ENCODE results near the gene PMAIP1. TPM values are rescaled to one million over a fixed set of nuclear protein-coding genes. Genes with fewer than 3 reads are reported as not detected.

The PMAIP1 gene
- total and polyA plus RNA-seq, 7 donors: 0.25 to 2.9 (median 0.89) TPM

DNA sequence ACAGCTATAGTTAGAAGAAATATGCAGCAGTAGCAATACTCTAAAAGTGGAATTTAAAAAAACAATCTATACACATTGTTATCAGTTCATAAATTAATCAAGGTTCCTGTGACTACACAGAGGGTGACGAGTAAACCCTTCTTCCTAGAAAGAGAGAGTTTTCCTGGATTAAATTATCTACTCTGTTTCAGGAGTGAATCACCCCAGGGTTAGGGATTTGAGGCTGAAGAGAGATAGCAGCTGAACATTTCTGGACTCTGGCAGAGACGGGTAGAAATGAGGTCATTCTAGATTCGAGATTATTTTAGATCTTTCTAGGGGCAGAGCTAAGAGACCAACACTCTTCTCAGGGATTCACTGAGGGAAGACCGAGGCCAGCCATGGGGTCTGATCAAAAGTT is 38.8 kb upstream of the PMAIP1 start:
- no peak for ATAC-seq
- no peaks in the 10 kb centered on the region for H3K36me3 ChIP-seq (ENCODE audit: insufficient read depth in 1 of 2, low read depth in 1 of 2)
- H3K9me3 ChIP-seq: no peaks in the 10 kb centered on the region
- TF ChIP-seq, protein P1, sequence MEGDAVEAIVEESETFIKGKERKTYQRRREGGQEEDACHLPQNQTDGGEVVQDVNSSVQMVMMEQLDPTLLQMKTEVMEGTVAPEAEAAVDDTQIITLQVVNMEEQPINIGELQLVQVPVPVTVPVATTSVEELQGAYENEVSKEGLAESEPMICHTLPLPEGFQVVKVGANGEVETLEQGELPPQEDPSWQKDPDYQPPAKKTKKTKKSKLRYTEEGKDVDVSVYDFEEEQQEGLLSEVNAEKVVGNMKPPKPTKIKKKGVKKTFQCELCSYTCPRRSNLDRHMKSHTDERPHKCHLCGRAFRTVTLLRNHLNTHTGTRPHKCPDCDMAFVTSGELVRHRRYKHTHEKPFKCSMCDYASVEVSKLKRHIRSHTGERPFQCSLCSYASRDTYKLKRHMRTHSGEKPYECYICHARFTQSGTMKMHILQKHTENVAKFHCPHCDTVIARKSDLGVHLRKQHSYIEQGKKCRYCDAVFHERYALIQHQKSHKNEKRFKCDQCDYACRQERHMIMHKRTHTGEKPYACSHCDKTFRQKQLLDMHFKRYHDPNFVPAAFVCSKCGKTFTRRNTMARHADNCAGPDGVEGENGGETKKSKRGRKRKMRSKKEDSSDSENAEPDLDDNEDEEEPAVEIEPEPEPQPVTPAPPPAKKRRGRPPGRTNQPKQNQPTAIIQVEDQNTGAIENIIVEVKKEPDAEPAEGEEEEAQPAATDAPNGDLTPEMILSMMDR (IDR thresholded peaks at IDR 0.05): no peak
- no peaks in the 10 kb centered on the region for H3K4me1 ChIP-seq
- intact Hi-C loops (cut with DNase I): no loop called here
- no peak overlapping the region for H3K4me3 ChIP-seq
- no peak overlapping the region for H3K27ac ChIP-seq
- H3K27me3 ChIP-seq (ENCODE audit: insufficient read depth in 3 of 3, low read length in 2 of 3): no peaks in the 10 kb centered on the region
- WGBS, 3 donors: 45 to 52% (median 51%) methylated on average over 4 of the region's 4 CpGs
- DNase-seq: no peak

DNA sequence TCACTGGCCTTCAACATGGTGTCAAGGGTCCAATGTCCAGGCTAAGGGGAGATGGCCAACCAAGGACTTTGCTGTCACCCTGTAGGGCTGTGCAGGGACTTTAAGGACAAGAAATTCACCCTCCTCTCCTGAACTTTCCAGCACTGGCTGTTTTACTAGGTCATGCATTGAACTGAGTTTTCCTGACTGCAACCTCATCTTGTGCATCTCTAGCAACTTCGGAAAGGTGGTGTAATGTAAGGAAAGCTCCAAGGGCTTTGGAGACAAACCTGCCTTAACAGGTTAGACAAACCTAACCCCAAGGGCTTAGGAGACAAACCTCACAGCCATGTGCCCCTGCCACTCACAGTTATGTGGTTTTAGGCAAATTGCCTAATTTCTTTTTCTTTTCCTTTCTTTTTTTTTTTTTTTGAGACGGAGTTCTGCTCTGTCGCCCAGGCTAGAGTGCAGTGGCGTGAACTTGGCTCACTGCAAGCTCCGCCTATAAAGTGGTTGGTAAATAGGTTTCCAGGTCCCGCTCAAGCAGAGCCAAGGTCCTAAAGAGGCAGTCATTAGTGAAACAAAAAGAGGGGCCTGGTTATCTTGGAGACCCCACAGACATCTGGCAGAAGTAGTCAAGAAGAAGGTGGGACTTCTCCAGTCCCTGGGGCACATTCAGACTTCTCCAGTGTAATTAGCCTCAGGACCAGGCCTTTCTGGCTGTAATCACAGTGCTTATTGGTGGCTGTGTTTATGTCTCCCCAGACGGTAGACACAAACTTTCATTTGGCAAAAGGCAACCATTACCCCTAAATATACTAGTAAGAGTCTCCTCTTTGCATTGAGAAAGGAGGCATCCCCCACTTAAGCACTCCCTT is 37.6 kb upstream of the PMAIP1 start:
- DNase-seq (no peak), ATAC-seq (no peak)
- H3K27ac ChIP-seq: no peak overlapping the region
- H3K27me3 ChIP-seq (ENCODE audit: insufficient read depth in 3 of 3, low read length in 2 of 3): no peaks in the 10 kb centered on the region
- whole genome bisulfite sequencing, 3 donors: 66 to 70% (median 67%) methylated on average over 7 of the region's 7 CpGs
- H3K9me3 ChIP-seq: no peaks in the 10 kb centered on the region
- H3K4me1 ChIP-seq: no peaks in the 10 kb centered on the region
- H3K4me3 ChIP-seq: no peak overlapping the region
- TF ChIP-seq, protein P1 (IDR thresholded peaks at IDR 0.05): no peak
- H3K36me3 ChIP-seq (ENCODE audit: insufficient read depth in 1 of 2, low read depth in 1 of 2): no peaks in the 10 kb centered on the region
- intact Hi-C loops (cut with DNase I): no loop called here

DNA sequence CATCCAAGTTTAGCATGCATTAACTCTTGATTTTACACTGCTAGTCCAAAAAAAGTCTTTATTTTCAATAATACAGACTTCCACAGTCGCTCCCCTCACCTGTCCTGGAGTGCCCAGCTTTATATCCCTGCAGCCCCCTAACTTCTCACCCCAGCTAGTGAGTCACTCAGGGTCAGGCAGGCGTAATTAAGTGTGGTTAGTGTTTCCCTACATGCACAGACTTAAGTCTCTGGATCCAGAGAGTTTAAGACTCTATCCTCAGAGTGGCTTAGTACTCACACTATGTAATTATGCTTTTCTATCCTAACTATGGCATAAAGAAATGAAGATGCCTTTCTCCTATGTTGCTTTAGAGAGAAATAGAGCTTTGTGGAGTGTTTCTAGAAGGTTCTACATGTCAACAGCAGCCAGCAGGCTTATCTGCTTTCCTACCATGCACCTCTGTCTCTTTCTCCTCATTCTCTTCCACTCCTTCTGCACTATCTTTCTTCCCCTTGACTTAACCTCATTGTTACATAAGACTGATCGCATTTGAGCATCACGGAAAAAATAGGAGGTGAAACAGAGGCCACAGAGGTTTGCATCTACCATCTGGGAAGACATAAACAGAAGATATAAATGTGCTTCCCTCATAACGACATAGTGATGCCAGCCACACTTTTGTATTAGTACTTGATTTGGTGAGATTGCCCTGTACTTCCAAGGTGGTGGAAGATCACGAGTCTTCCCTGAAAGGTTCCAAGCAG is 34.4 kb upstream of the PMAIP1 start:
- Histone ChIP-seq H3K36me3 (ENCODE audit: insufficient read depth in 1 of 2, low read depth in 1 of 2) (no peaks in the 10 kb centered on the region), H3K9me3 (no peaks in the 10 kb centered on the region), H3K27me3 (ENCODE audit: insufficient read depth in 3 of 3, low read length in 2 of 3) (no peaks in the 10 kb centered on the region), H3K27ac (no peak overlapping the region), H3K4me1 (no peaks in the 10 kb centered on the region), H3K4me3 (no peak overlapping the region)
- ATAC-seq (no peak), DNase-seq (no peak)
- 69 to 76% (median 76%) methylated on average over 6 of the region's 6 CpGs for WGBS, 3 donors
- intact Hi-C loops (cut with DNase I): no loop called here
- TF ChIP-seq, protein P1 (IDR thresholded peaks at IDR 0.05): no peak

DNA sequence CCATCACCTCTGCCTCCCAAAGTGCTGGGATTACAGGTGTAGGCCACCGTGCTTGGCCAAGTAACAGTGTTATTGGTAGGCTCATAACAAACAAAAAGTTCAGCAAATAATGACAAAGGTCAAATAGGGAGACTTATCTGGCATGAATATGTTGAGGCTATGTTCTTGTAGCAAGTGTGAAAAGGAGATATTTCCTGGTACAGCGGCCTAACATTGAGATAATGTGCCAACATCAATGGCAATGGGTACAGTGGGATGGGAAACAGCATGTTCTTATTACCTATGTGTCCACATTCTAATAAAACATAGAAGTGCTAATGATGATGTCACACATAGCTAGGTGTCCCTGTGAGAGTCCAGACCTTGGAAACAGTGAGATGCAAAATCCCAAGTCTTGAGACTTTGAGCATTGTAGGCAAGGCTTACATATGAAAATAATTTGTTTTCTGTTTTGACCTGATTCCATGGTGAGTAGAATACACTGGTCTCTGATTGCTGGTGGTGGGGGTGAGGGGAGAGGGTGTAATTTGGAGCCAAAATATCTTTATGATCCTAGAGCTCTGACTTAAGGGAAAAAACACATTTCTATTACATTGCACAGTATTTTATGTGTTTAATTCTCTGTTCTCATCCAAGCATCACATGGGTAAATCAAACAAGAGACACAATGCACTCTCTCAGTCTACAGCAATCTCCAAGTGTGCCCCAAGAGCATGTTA is 33.1 kb upstream of the PMAIP1 start:
- DNase-seq (no peak), ATAC-seq (no peak)
- Histone ChIP-seq H3K27ac (no peak overlapping the region), H3K27me3 (ENCODE audit: insufficient read depth in 3 of 3, low read length in 2 of 3) (no peaks in the 10 kb centered on the region), H3K4me1 (no peaks in the 10 kb centered on the region), H3K36me3 (ENCODE audit: insufficient read depth in 1 of 2, low read depth in 1 of 2) (no peaks in the 10 kb centered on the region), H3K9me3 (no peaks in the 10 kb centered on the region), H3K4me3 (no peak overlapping the region)
- 76 to 83% (median 81%) methylated on average over 2 of the region's 2 CpGs for WGBS, 3 donors
- intact Hi-C loops (cut with DNase I): no loop called here
- TF ChIP-seq, protein P1 (IDR thresholded peaks at IDR 0.05): no peak

Measured in psoas muscle (tissue), 8 donors.